Body of pancreas (tissue), 4 donors: Measurements from ENCODE around the gene CCNL2.

ENCODE experiments used
- CTCF ChIP-seq, 7 experiments: fragments of 450-650 bp in 4 of 7; fragments of 200-600 bp in 3 of 7; sonication (generic) in 3 of 7; IDR thresholded peaks; one replicate each; pipeline ENCODE4 v1.5.1; 2016 to 2019; ENCODE audit warnings: antibody characterized with exemption in 7 of 7
- POLR2A ChIP-seq, 3 donors: fragments of 450-650 bp; IDR thresholded peaks; one replicate each; pipeline ENCODE4 v1.6.1; 2016; ENCODE audit warnings: antibody characterized with exemption in 3 of 3, mild to moderate bottlenecking in 2 of 3

- TF ChIP-seq CTCF (IDR thresholded peaks at IDR 0.05) (no peak), POLR2A (IDR thresholded peaks at IDR 0.05) (peak; percentile 45 to 69 (median 58))
Observed at GRCh38 chr1:1347663-1348419, 51.3 kb downstream of the CCNL2 start.
